ENCODE results near the gene NPAS1.

NPAS1 gene

GRCh38 chr19:47019431-47020041, at the start of gene NPAS1:
TSS of gene NPAS1 (plus strand) at chr19:47019837. CDS start at chr19:47021048, 1,211 bp downstream.
- no peak for DNase-seq (ENCODE audit: low read depth)

GRCh38 chr19:46970815-46971214, 48.8 kb upstream of the NPAS1 start:
- no peak for DNase-seq (ENCODE audit: low read depth)

GRCh38 chr19:46972311-46972710, 47.3 kb upstream of the NPAS1 start:
- DNase-seq (ENCODE audit: low read depth) = no peak

- no peak for DNase-seq (ENCODE audit: low read depth)
Observed at GRCh38 chr19:46974181-46974580, 45.5 kb upstream of the NPAS1 start.

GRCh38 chr19:46975011-46975924, 44.4 kb upstream of the NPAS1 start:
- DNase-seq (ENCODE audit: low read depth) = no peak

- DNase-seq (ENCODE audit: low read depth) = no peak
Observed at GRCh38 chr19:46975925-46976782, 43.5 kb upstream of the NPAS1 start.

GRCh38 chr19:46976845-46977320, 42.8 kb upstream of the NPAS1 start:
- DNase-seq (ENCODE audit: low read depth) = no peak

GRCh38 chr19:46977548-46977947, 42.1 kb upstream of the NPAS1 start:
- DNase-seq (ENCODE audit: low read depth) = no peak

GRCh38 chr19:46978171-46978869, 41.3 kb upstream of the NPAS1 start:
- no peak for DNase-seq (ENCODE audit: low read depth)

- DNase-seq (ENCODE audit: low read depth) = no peak
Observed at GRCh38 chr19:46979126-46980105, 40.2 kb upstream of the NPAS1 start.

GRCh38 chr19:46980761-46981160, 38.9 kb upstream of the NPAS1 start:
- DNase-seq (ENCODE audit: low read depth) = no peak

- DNase-seq (ENCODE audit: low read depth) = no peak
Observed at GRCh38 chr19:46981286-46981945, 38.2 kb upstream of the NPAS1 start.

- DNase-seq (ENCODE audit: low read depth) = no peak
Observed at GRCh38 chr19:46983097-46983496, 36.5 kb upstream of the NPAS1 start.

GRCh38 chr19:46984077-46985010, 35.3 kb upstream of the NPAS1 start:
- no peak for DNase-seq (ENCODE audit: low read depth)

- no peak for DNase-seq (ENCODE audit: low read depth)
Observed at GRCh38 chr19:46985542-46986415, 33.9 kb upstream of the NPAS1 start.

GRCh38 chr19:46988614-46989230, 30.9 kb upstream of the NPAS1 start:
- DNase-seq (ENCODE audit: low read depth) = no peak

- peak; percentile 50 for DNase-seq (ENCODE audit: low read depth)
Observed at GRCh38 chr19:46990991-46991676, 28.5 kb upstream of the NPAS1 start.
